GM23338 (cell line): ENCODE results near the gene ANO10. TPM values are rescaled to one million over a fixed set of nuclear protein-coding genes. Genes with fewer than 3 reads are reported as not detected.

ENCODE experiments used
- ATAC-seq: fragments of 200-7000 bp; cut with Tn5 transposase; 3 replicates; pipeline ENCODE4 v1.9.1; 2020
- DNase-seq: peaks from one replicate; pipeline ENCODE4 v3.0.0-alpha.2; 2015; ENCODE audit warnings: low spot score
- H2AFZ ChIP-seq: fragments of 200-600 bp; sonication (generic); 2 replicates; pipeline ENCODE4 v1.8.0; 2016; ENCODE audit warnings: antibody characterized with exemption, mild to moderate bottlenecking, moderate library complexity
- H3F3A ChIP-seq: fragments of 200-600 bp; sonication (generic); replicated peaks from 2 replicates; pipeline ENCODE4 v1.8.0; 2017; ENCODE audit warnings: antibody characterized with exemption, mixed run types, low read depth
- H3K27ac ChIP-seq: fragments of 200-600 bp; sonication (generic); 2 replicates; pipeline ENCODE4 v1.6.1; 2016; ENCODE audit warnings: low read depth
- H3K27me3 ChIP-seq: fragments of 200-600 bp; sonication (generic); 2 replicates; pipeline ENCODE4 v1.8.0; 2016; ENCODE audit warnings: mild to moderate bottlenecking, mixed run types, moderate library complexity; ENCODE audit not compliant: insufficient read depth
- H3K36me3 ChIP-seq: fragments of 200-600 bp; sonication (generic); 2 replicates; pipeline ENCODE4 v1.8.0; 2016; ENCODE audit warnings: mild to moderate bottlenecking; ENCODE audit not compliant: insufficient read depth
- H3K4me1 ChIP-seq: fragments of 200-600 bp; sonication (generic); 2 replicates; pipeline ENCODE4 v1.8.0; 2016; ENCODE audit warnings: mild to moderate bottlenecking, moderate library complexity; ENCODE audit not compliant: insufficient read depth
- H3K4me2 ChIP-seq: fragments of 200-600 bp; sonication (generic); 2 replicates; pipeline ENCODE4 v1.7.1; 2017; ENCODE audit warnings: mixed run types
- H3K4me3 ChIP-seq: fragments of 200-600 bp; sonication (generic); 2 replicates; pipeline ENCODE4 v1.6.1; 2016; ENCODE audit warnings: mixed run types
- H3K79me2 ChIP-seq: fragments of 200-600 bp; sonication (generic); replicated peaks from 2 replicates; pipeline ENCODE4 v1.8.0; 2017; ENCODE audit warnings: mild to moderate bottlenecking; ENCODE audit not compliant: insufficient read depth
- H3K9me2 ChIP-seq: fragments of 200-600 bp; sonication (generic); 2 replicates; pipeline ENCODE4 v1.8.0; 2017; ENCODE audit not compliant: insufficient read depth
- H4K20me1 ChIP-seq: fragments of 200-600 bp; sonication (generic); replicated peaks from 2 replicates; pipeline ENCODE4 v1.8.0; 2017; ENCODE audit warnings: mild to moderate bottlenecking; ENCODE audit not compliant: insufficient read depth
- H3K27ac Mint-ChIP-seq: 2 replicates; pipeline ENCODE4 v1.8.0; 2020; ENCODE audit warnings: inconsistent platforms, mild to moderate bottlenecking, moderate library complexity, mixed read lengths
- H3K27me3 Mint-ChIP-seq: 3 replicates; pipeline ENCODE4 v1.8.0; 2022; ENCODE audit warnings: low read depth, mild to moderate bottlenecking, moderate library complexity, mixed read lengths, inconsistent platforms; ENCODE audit not compliant: insufficient read depth, poor library complexity
- H3K36me3 Mint-ChIP-seq: 3 replicates; pipeline ENCODE4 v1.8.0; 2021; ENCODE audit warnings: low read depth, mild to moderate bottlenecking, inconsistent platforms, moderate library complexity, mixed read lengths
- H3K4me1 Mint-ChIP-seq: 3 replicates; pipeline ENCODE4 v1.8.0; 2020; ENCODE audit warnings: mild to moderate bottlenecking, inconsistent platforms, mixed read lengths
- H3K4me3 Mint-ChIP-seq: 3 replicates; pipeline ENCODE4 v1.8.0; 2021; ENCODE audit warnings: moderate library complexity, mild to moderate bottlenecking, inconsistent platforms, mixed read lengths
- H3K9me3 Mint-ChIP-seq: 3 replicates; pipeline ENCODE4 v1.8.0; 2020; ENCODE audit warnings: moderate library complexity, mild to moderate bottlenecking, inconsistent platforms, mixed read lengths
- CREB1 ChIP-seq: fragments of 250-450 bp; sonication (Bioruptor Pico); IDR thresholded peaks from 2 replicates; pipeline ENCODE4 v1.5.0; 2020; ENCODE audit warnings: low read depth, mild to moderate bottlenecking, moderate library complexity
- EZH2 ChIP-seq: fragments of 200-600 bp; sonication (generic); IDR thresholded peaks from one replicate; pipeline ENCODE4 v1.8.0; 2017; ENCODE audit warnings: antibody characterized with exemption, mild to moderate bottlenecking, low read depth; ENCODE audit not compliant: unreplicated experiment
- EZH2phosphoT487 ChIP-seq: fragments of 200-600 bp; sonication (generic); IDR thresholded peaks from one replicate; pipeline ENCODE4 v1.8.1; 2018; ENCODE audit warnings: antibody characterized with exemption; ENCODE audit not compliant: unreplicated experiment
- JUNB ChIP-seq: IDR thresholded peaks from one replicate; pipeline ENCODE4 v1.6.1; 2016; ENCODE audit warnings: antibody characterized with exemption; ENCODE audit not compliant: unreplicated experiment
- NANOG ChIP-seq: IDR thresholded peaks from 2 replicates; pipeline ENCODE4 v1.6.1; 2016; ENCODE audit warnings: antibody characterized with exemption, borderline replicate concordance
- POLR2AphosphoS5 ChIP-seq: IDR thresholded peaks from 2 replicates; pipeline ENCODE4 v1.6.1; 2016; ENCODE audit warnings: antibody characterized with exemption, low read depth
- STAT1 ChIP-seq: IDR thresholded peaks from one replicate; pipeline ENCODE4 v1.6.1; 2016; ENCODE audit warnings: antibody characterized with exemption; ENCODE audit not compliant: unreplicated experiment
- ZNF114 ChIP-seq: fragments of 250-450 bp; sonication (Bioruptor Pico); IDR thresholded peaks from 2 replicates; pipeline ENCODE4 v1.5.0; 2020; ENCODE audit warnings: mild to moderate bottlenecking, moderate library complexity
- ZNF331 ChIP-seq: fragments of 250-450 bp; sonication (Bioruptor Pico); IDR thresholded peaks from 2 replicates; pipeline ENCODE4 v1.5.0; 2020; ENCODE audit warnings: low read depth, mild to moderate bottlenecking, moderate library complexity
- polyA plus RNA-seq: library from polyadenylated mRNA; unstranded; fragments of >200 nt; fragmentation: Nextera tagmentation; extraction: Ambion mirVana; gene quantifications from 2 replicates; pipeline ENCODE4 v1.2.1, GENCODE V29; 2016
- total RNA-seq: library from RNA; depleted of rRNA; stranded (reverse); fragments of >200 nt; shearing (Covaris generic); gene quantifications from 2 replicates; pipeline ENCODE4 v1.2.3, GENCODE V29; 2014
- TF ChIP-seq, protein P1 (sequence below): IDR thresholded peaks from 2 replicates; pipeline ENCODE4 v1.6.1; 2016; ENCODE audit warnings: antibody characterized with exemption
- TF ChIP-seq, protein P2 (sequence below): fragments of 250-450 bp; sonication (Bioruptor Pico); IDR thresholded peaks from 2 replicates; pipeline ENCODE4 v1.5.0; 2020; ENCODE audit warnings: mild to moderate bottlenecking, moderate library complexity
- TF ChIP-seq, protein P3 (sequence below): IDR thresholded peaks from one replicate; pipeline ENCODE4 v1.6.1; 2018; ENCODE audit warnings: antibody characterized with exemption; ENCODE audit not compliant: unreplicated experiment
- TF ChIP-seq, protein P4 (sequence below), 2 experiments: fragments of 200-600 bp in 1 of 2; sonication (generic) in 1 of 2; conservative IDR thresholded peaks; 2 replicates each; pipeline versions ENCODE4 v1.5.1 to v1.6.1; 2016 to 2017; ENCODE audit warnings: antibody characterized with exemption in 2 of 2, low read depth in 2 of 2, mild to moderate bottlenecking in 2 of 2, moderate library complexity in 1 of 2

Gene ANO10
- total and polyA plus RNA-seq, 2 experiments from 2014 or later = 29.2 to 48.1 TPM

DNA sequence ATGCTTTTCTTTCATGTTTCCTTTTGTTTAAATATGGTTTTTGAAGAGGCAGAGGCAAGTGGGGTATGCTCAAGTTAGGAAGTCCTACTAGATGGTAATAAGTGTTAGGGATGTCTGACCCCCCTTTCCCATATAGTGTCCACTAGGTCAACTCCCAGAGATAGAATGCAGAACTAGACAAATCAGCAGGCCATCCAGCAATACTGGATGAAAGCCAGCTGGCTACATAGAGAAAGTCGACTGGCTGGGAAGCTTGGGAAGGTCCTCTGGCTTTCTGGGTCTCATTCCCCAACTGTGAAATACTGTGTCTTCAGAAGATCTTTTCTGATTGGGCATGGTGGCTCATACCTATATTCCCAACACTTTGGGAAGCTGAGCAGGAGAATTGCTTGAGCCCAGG is 221.6 kb downstream of the ANO10 start:
- no peak for ATAC-seq
- DNase-seq = no peak
- Histone ChIP-seq H2AFZ (no peak overlapping the region), H3F3A (no peaks in the 10 kb centered on the region), H3K4me2 (no peak overlapping the region), H3K36me3 (no peaks in the 10 kb centered on the region), H3K4me3 (no peak overlapping the region), H3K9me2 (no peaks in the 10 kb centered on the region), H3K4me1 (no peaks in the 10 kb centered on the region), H3K27ac (no peak overlapping the region), H4K20me1 (no peaks in the 10 kb centered on the region), H3K79me2 (no peaks in the 10 kb centered on the region), H3K27me3 (no peaks in the 10 kb centered on the region)
- Mint-ChIP-seq H3K36me3 (no peaks in the 10 kb centered on the region), H3K4me1 (no peaks in the 10 kb centered on the region), H3K9me3 (no peaks in the 10 kb centered on the region), H3K27me3 (no peaks in the 10 kb centered on the region), H3K27ac (no peak overlapping the region), H3K4me3 (no peak overlapping the region)
- TF ChIP-seq STAT1 (no peak), ZNF114 (CRISPR knock-in tag) (no peak), JUNB (no peak), CREB1 (CRISPR knock-in tag) (no peak), NANOG (no peak), EZH2 (no peak), ZNF331 (CRISPR knock-in tag) (no peak), EZH2phosphoT487 (no peak), POLR2AphosphoS5 (no peak)
- TF ChIP-seq, protein P1, sequence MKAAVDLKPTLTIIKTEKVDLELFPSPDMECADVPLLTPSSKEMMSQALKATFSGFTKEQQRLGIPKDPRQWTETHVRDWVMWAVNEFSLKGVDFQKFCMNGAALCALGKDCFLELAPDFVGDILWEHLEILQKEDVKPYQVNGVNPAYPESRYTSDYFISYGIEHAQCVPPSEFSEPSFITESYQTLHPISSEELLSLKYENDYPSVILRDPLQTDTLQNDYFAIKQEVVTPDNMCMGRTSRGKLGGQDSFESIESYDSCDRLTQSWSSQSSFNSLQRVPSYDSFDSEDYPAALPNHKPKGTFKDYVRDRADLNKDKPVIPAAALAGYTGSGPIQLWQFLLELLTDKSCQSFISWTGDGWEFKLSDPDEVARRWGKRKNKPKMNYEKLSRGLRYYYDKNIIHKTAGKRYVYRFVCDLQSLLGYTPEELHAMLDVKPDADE = no peak
- TF ChIP-seq, protein P2, sequence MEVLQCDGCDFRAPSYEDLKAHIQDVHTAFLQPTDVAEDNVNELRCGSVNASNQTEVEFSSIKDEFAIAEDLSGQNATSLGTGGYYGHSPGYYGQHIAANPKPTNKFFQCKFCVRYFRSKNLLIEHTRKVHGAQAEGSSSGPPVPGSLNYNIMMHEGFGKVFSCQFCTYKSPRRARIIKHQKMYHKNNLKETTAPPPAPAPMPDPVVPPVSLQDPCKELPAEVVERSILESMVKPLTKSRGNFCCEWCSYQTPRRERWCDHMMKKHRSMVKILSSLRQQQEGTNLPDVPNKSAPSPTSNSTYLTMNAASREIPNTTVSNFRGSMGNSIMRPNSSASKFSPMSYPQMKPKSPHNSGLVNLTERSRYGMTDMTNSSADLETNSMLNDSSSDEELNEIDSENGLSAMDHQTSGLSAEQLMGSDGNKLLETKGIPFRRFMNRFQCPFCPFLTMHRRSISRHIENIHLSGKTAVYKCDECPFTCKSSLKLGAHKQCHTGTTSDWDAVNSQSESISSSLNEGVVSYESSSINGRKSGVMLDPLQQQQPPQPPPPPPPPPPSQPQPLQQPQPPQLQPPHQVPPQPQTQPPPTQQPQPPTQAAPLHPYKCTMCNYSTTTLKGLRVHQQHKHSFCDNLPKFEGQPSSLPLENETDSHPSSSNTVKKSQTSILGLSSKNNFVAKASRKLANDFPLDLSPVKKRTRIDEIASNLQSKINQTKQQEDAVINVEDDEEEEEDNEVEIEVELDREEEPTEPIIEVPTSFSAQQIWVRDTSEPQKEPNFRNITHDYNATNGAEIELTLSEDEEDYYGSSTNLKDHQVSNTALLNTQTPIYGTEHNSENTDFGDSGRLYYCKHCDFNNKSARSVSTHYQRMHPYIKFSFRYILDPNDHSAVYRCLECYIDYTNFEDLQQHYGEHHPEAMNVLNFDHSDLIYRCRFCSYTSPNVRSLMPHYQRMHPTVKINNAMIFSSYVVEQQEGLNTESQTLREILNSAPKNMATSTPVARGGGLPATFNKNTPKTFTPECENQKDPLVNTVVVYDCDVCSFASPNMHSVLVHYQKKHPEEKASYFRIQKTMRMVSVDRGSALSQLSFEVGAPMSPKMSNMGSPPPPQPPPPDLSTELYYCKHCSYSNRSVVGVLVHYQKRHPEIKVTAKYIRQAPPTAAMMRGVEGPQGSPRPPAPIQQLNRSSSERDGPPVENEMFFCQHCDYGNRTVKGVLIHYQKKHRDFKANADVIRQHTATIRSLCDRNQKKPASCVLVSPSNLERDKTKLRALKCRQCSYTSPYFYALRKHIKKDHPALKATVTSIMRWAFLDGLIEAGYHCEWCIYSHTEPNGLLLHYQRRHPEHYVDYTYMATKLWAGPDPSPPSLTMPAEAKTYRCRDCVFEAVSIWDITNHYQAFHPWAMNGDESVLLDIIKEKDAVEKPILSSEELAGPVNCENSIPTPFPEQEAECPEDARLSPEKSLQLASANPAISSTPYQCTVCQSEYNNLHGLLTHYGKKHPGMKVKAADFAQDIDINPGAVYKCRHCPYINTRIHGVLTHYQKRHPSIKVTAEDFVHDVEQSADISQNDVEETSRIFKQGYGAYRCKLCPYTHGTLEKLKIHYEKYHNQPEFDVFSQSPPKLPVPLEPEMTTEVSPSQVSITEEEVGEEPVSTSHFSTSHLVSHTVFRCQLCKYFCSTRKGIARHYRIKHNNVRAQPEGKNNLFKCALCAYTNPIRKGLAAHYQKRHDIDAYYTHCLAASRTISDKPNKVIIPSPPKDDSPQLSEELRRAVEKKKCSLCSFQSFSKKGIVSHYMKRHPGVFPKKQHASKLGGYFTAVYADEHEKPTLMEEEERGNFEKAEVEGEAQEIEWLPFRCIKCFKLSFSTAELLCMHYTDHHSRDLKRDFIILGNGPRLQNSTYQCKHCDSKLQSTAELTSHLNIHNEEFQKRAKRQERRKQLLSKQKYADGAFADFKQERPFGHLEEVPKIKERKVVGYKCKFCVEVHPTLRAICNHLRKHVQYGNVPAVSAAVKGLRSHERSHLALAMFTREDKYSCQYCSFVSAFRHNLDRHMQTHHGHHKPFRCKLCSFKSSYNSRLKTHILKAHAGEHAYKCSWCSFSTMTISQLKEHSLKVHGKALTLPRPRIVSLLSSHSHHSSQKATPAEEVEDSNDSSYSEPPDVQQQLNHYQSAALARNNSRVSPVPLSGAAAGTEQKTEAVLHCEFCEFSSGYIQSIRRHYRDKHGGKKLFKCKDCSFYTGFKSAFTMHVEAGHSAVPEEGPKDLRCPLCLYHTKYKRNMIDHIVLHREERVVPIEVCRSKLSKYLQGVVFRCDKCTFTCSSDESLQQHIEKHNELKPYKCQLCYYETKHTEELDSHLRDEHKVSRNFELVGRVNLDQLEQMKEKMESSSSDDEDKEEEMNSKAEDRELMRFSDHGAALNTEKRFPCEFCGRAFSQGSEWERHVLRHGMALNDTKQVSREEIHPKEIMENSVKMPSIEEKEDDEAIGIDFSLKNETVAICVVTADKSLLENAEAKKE = no peak
- TF ChIP-seq, protein P3, sequence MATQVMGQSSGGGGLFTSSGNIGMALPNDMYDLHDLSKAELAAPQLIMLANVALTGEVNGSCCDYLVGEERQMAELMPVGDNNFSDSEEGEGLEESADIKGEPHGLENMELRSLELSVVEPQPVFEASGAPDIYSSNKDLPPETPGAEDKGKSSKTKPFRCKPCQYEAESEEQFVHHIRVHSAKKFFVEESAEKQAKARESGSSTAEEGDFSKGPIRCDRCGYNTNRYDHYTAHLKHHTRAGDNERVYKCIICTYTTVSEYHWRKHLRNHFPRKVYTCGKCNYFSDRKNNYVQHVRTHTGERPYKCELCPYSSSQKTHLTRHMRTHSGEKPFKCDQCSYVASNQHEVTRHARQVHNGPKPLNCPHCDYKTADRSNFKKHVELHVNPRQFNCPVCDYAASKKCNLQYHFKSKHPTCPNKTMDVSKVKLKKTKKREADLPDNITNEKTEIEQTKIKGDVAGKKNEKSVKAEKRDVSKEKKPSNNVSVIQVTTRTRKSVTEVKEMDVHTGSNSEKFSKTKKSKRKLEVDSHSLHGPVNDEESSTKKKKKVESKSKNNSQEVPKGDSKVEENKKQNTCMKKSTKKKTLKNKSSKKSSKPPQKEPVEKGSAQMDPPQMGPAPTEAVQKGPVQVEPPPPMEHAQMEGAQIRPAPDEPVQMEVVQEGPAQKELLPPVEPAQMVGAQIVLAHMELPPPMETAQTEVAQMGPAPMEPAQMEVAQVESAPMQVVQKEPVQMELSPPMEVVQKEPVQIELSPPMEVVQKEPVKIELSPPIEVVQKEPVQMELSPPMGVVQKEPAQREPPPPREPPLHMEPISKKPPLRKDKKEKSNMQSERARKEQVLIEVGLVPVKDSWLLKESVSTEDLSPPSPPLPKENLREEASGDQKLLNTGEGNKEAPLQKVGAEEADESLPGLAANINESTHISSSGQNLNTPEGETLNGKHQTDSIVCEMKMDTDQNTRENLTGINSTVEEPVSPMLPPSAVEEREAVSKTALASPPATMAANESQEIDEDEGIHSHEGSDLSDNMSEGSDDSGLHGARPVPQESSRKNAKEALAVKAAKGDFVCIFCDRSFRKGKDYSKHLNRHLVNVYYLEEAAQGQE = no peak
- TF ChIP-seq, protein P4, sequence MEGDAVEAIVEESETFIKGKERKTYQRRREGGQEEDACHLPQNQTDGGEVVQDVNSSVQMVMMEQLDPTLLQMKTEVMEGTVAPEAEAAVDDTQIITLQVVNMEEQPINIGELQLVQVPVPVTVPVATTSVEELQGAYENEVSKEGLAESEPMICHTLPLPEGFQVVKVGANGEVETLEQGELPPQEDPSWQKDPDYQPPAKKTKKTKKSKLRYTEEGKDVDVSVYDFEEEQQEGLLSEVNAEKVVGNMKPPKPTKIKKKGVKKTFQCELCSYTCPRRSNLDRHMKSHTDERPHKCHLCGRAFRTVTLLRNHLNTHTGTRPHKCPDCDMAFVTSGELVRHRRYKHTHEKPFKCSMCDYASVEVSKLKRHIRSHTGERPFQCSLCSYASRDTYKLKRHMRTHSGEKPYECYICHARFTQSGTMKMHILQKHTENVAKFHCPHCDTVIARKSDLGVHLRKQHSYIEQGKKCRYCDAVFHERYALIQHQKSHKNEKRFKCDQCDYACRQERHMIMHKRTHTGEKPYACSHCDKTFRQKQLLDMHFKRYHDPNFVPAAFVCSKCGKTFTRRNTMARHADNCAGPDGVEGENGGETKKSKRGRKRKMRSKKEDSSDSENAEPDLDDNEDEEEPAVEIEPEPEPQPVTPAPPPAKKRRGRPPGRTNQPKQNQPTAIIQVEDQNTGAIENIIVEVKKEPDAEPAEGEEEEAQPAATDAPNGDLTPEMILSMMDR (conservative IDR thresholded peaks at IDR 0.05; ENCODE audit: low read depth in 2 of 2) = no peak
